Measurements from ENCODE around the gene HAAO. TPM values are rescaled to one million over a fixed set of nuclear protein-coding genes. Genes with fewer than 3 reads are reported as not detected.

HAAO gene
- total and polyA plus RNA-seq, 2 donors (not counting 3 experiments of a cell fraction or from before 2014, with no cell fraction given): 0.82 to 1.1 TPM

GRCh38 chr2:42761554-42761953, 30.8 kb downstream of the HAAO start:
- Histone ChIP-seq H3K9me3 (replicated peaks; ENCODE audit: control insufficient read depth, insufficient read depth, low read length) (no peaks in the 10 kb centered on the region), H3K79me2 (ENCODE audit: control insufficient read depth, insufficient read depth, low read length) (no peaks in the 10 kb centered on the region), H3K4me2 (ENCODE audit: insufficient read depth, low read length) (no peak overlapping the region), H3K36me3 (ENCODE audit: control insufficient read depth in 2 of 2, extremely low read depth in 1 of 2, insufficient read depth in 2 of 2, low read length in 2 of 2) (peaks cover 0 to 1% of the 10 kb centered on the region in 2 experiments), H3K27me3 (ENCODE audit: control insufficient read depth in 2 of 2, insufficient read depth in 2 of 2, low read length in 2 of 2) (no peaks in the 10 kb centered on the region), H3K27ac (ENCODE audit: insufficient read depth, low read depth, low read length) (no peak overlapping the region), H3K9ac (replicated peaks; ENCODE audit: extremely low read depth, insufficient read depth, low read length) (no peak overlapping the region), H3K4me1 (ENCODE audit: control insufficient read depth, extremely low read depth, insufficient read depth, low read length) (no peaks in the 10 kb centered on the region), H3K9me1 (replicated peaks; ENCODE audit: control insufficient read depth, extremely low read depth, insufficient read depth, low read length) (no peaks in the 10 kb centered on the region), H2AFZ (ENCODE audit: low read depth, low read length) (no peak overlapping the region), H3K4me3 (replicated peaks in 1 of 3; ENCODE audit: insufficient read depth in 1 of 3, low read depth in 1 of 3, low read length in 3 of 3) (no peak overlapping the region), H4K20me1 (replicated peaks; ENCODE audit: control insufficient read depth, extremely low read depth, insufficient read depth, low read length) (no peaks in the 10 kb centered on the region)
- ChIA-PET CTCF (interaction anchor here (0.6 to 1.1 kb wide), 2 partner anchors 9 to 11 kb away, joined by 3 to 4 read pairs; no protein-coding TSS in a partner anchor), POLR2A (no interaction called here)
- DNase-seq (ENCODE audit: low read depth, low spot score): no peak
- TF ChIP-seq CTCF (IDR thresholded peaks at IDR 0.05; ENCODE audit: extremely low read depth in 1 of 2, insufficient read depth in 1 of 2, low read depth in 1 of 2, low read length in 2 of 2): no peak
- no peak for TF ChIP-seq EZH2 (IDR thresholded peaks at IDR 0.05; ENCODE audit: borderline replicate concordance, low read depth, low read length, severe bottlenecking)
- no peak for TF ChIP-seq MAX (IDR thresholded peaks at IDR 0.05; ENCODE audit: insufficient read depth, insufficient read length)
- no peak for TF ChIP-seq POLR2AphosphoS5 (IDR thresholded peaks at IDR 0.05; ENCODE audit: insufficient read depth, low read depth, low read length)
- TF ChIP-seq MYC (IDR thresholded peaks at IDR 0.05; ENCODE audit: low read depth, low read length): no peak
- TF ChIP-seq GATA2 (IDR thresholded peaks at IDR 0.05; ENCODE audit: insufficient read depth, insufficient read length, low read depth, low read length): no peak
- TF ChIP-seq POLR2A (IDR thresholded peaks at IDR 0.05; ENCODE audit: low read depth, low read length): no peak
- no peak for TF ChIP-seq FOS (IDR thresholded peaks at IDR 0.05; ENCODE audit: borderline replicate concordance, insufficient read depth, low read length)
- TF ChIP-seq JUN (IDR thresholded peaks at IDR 0.05; ENCODE audit: borderline replicate concordance, insufficient read depth, insufficient read length, low read depth): no peak
- dilution Hi-C loops (cut with MboI; ENCODE audit: extremely low pct_ligation_motif_present, low sequenced_read_pairs): no loop called here
- FAIRE-seq: no peak
- BruUV-seq (replicated peaks): no TSS peak
- intact Hi-C loops (cut with micrococcal nuclease): no loop called here
